GM23248 (cell line): ENCODE measurements around the gene AFF3. TPM values are rescaled to one million over a fixed set of nuclear protein-coding genes. Genes with fewer than 3 reads are reported as not detected.

Source experiments
- DNase-seq: peaks from one replicate; pipeline ENCODE4 v3.0.0-alpha.2; 2015
- H2AFZ ChIP-seq: fragments of 200-600 bp; sonication (generic); 2 replicates; pipeline ENCODE4 v1.6.1; 2016; ENCODE audit warnings: antibody characterized with exemption
- H3F3A ChIP-seq: fragments of 200-600 bp; sonication (generic); 2 replicates; pipeline ENCODE4 v1.6.1; 2016; ENCODE audit warnings: mild to moderate bottlenecking, antibody characterized with exemption, mixed run types; ENCODE audit not compliant: insufficient read depth
- H3K27ac ChIP-seq: fragments of 200-600 bp; sonication (generic); 2 replicates; pipeline ENCODE4 v1.5.1; 2016; ENCODE audit warnings: mild to moderate bottlenecking
- H3K27me3 ChIP-seq: fragments of 200-600 bp; sonication (generic); replicated peaks from 2 replicates; pipeline ENCODE4 v1.6.1; 2016; ENCODE audit warnings: mild to moderate bottlenecking; ENCODE audit not compliant: insufficient read depth
- H3K36me3 ChIP-seq: fragments of 200-600 bp; sonication (generic); 2 replicates; pipeline ENCODE4 v1.6.1; 2016; ENCODE audit warnings: low read depth, mild to moderate bottlenecking
- H3K4me1 ChIP-seq: fragments of 200-600 bp; sonication (generic); 2 replicates; pipeline ENCODE4 v1.6.1; 2016; ENCODE audit warnings: mild to moderate bottlenecking; ENCODE audit not compliant: insufficient read depth
- H3K4me2 ChIP-seq: fragments of 200-600 bp; sonication (generic); one replicate; pipeline ENCODE4 v1.6.1; 2016; ENCODE audit warnings: mild to moderate bottlenecking; ENCODE audit not compliant: unreplicated experiment
- H3K4me3 ChIP-seq: fragments of 200-600 bp; sonication (generic); 2 replicates; pipeline ENCODE4 v1.5.1; 2016; ENCODE audit warnings: mild to moderate bottlenecking
- H3K79me2 ChIP-seq: fragments of 200-600 bp; sonication (generic); 2 replicates; pipeline ENCODE4 v1.6.1; 2016; ENCODE audit warnings: mild to moderate bottlenecking; ENCODE audit not compliant: insufficient read depth
- H3K9ac ChIP-seq: fragments of 200-600 bp; sonication (generic); 2 replicates; pipeline ENCODE4 v1.6.1; 2016; ENCODE audit warnings: mild to moderate bottlenecking
- H3K9me2 ChIP-seq: fragments of 200-600 bp; sonication (generic); 2 replicates; pipeline ENCODE4 v1.6.1; 2016; ENCODE audit warnings: mixed run types, mild to moderate bottlenecking, moderate library complexity; ENCODE audit not compliant: insufficient read depth
- H3K9me3 ChIP-seq: fragments of 200-600 bp; sonication (generic); one replicate; pipeline ENCODE4 v1.6.1; 2017; ENCODE audit warnings: low read depth
- H4K20me1 ChIP-seq: fragments of 200-600 bp; sonication (generic); 2 replicates; pipeline ENCODE4 v1.6.0; 2016; ENCODE audit not compliant: insufficient read depth
- EZH2 ChIP-seq: fragments of 200-600 bp; sonication (generic); IDR thresholded peaks from 2 replicates; pipeline ENCODE4 v1.6.1; 2018; ENCODE audit warnings: antibody characterized with exemption, mild to moderate bottlenecking; ENCODE audit not compliant: insufficient read depth, poor library complexity, severe bottlenecking
- EZH2phosphoT487 ChIP-seq: fragments of 200-600 bp; sonication (generic); IDR thresholded peaks from 2 replicates; pipeline ENCODE4 v1.6.1; 2018; ENCODE audit warnings: antibody characterized with exemption, moderate library complexity, mild to moderate bottlenecking, low read depth; ENCODE audit not compliant: insufficient read depth
- WGBS, 2 experiments: methylation state at CpG; one replicate each; pipeline ENCODE4 v1.1.6; 2015 to 2017; ENCODE audit warnings: low lambda C conversion rate in 2 of 2, low coverage in 1 of 2; ENCODE audit errors: missing lambda C conversion rate in 2 of 2; 5-methylcytosine and 5-hydroxymethylcytosine counted together
- in situ Hi-C: fragments of 300-500 bp; cut with MboI; formaldehyde crosslinking; loops from 2 replicates; pipeline ENCODE4 v1.15.0; 2020
- polyA plus RNA-seq: library from polyadenylated mRNA; unstranded; fragments of >200 nt; fragmentation: Nextera tagmentation; extraction: Ambion mirVana; gene quantifications from 2 replicates; pipeline ENCODE4 v1.2.1, GENCODE V29; 2016
- total RNA-seq: library from RNA; depleted of rRNA; stranded (reverse); fragments of >200 nt; shearing (Covaris generic); gene quantifications from 2 replicates; pipeline ENCODE4 v1.2.3, GENCODE V29; 2014

AFF3 gene
- total and polyA plus RNA-seq, 2 experiments from 2014 or later: 0.56 to 0.86 TPM

DNA sequence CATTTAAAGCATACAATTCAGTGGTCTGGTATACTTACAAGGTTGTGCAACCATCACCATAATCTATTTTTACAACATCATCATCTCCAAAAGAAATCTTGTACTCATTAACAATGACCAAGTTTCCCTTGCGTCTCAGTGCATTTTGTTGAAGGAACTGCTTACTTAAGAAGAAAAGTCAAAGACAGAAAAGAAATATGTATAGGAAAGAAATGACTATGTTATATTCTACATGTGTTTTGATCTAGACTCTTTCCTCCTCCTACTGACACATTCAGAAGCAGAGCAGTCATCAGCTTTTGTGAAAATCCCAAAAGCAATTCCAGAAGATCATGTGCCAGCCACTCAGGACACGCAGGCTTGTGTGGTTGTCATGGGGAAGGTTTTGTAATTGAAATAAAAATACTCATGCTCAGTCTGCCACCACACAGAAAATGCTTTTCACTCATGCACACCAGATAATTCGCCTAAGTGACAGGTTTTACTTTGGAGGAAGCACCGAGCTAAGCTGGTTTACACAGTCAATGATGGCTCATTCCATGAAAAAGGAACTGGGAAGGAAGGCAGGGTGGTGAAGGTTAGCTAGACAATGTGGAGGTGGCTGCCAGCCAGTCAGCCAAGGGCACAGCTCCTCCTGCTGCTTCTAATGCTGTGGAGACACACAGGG lies 494.1 kb downstream of the AFF3 start:
- Histone ChIP-seq H4K20me1 (no peaks in the 10 kb centered on the region), H3K36me3 (no peaks in the 10 kb centered on the region), H3F3A (peaks cover 23% of the 10 kb centered on the region), H2AFZ (no peak overlapping the region), H3K9me2 (no peaks in the 10 kb centered on the region), H3K27me3 (no peaks in the 10 kb centered on the region), H3K9ac (peak overlapping the region; percentile 29; the same call in 1 of the 2 replicates), H3K4me2 (peak overlapping the region; percentile 12), H3K9me3 (no peaks in the 10 kb centered on the region), H3K27ac (peak overlapping the region; percentile 64), H3K4me1 (peaks cover 42% of the 10 kb centered on the region), H3K4me3 (no peak overlapping the region), H3K79me2 (no peaks in the 10 kb centered on the region)
- in situ Hi-C loops: no loop called here
- TF ChIP-seq EZH2phosphoT487 (no peak), EZH2 (no peak)
- peak; percentile 89 for DNase-seq
- 1 to 5% methylated on average over 4 of the region's 4 CpGs for WGBS, 2 experiments

DNA sequence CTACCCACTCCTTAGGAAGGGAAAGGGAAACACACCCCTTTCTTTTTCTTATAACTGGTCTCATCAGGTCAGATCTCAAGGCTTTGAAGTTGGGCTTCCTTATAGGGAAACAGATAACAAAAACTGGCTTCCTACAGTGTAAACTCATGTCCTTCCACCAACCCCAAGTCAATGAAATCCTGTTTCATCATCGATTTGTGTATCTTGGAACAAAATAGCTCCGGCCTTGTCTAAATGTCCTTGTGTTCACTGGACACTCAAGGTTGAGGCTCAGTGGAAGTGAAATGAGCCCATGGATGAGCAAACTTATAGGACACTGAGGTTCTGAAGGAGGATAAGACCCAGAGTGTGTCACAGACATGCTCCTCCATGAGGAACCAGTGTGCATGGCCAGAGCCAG lies 496.4 kb downstream of the AFF3 start:
- DNase-seq: no peak
- no peaks in the 10 kb centered on the region for H3K36me3 ChIP-seq
- in situ Hi-C loops: no loop called here
- H3K27ac ChIP-seq: no peak overlapping the region
- H3K4me3 ChIP-seq: no peak overlapping the region
- no peaks in the 10 kb centered on the region for H3K9me2 ChIP-seq
- peaks cover 20% of the 10 kb centered on the region for H3F3A ChIP-seq
- TF ChIP-seq EZH2phosphoT487 (no peak), EZH2 (no peak)
- no peak overlapping the region for H2AFZ ChIP-seq
- no peaks in the 10 kb centered on the region for H3K79me2 ChIP-seq
- peaks cover 29% of the 10 kb centered on the region for H3K4me1 ChIP-seq
- H3K9me3 ChIP-seq: no peaks in the 10 kb centered on the region
- no peaks in the 10 kb centered on the region for H3K27me3 ChIP-seq
- no peak overlapping the region for H3K4me2 ChIP-seq
- H4K20me1 ChIP-seq: no peaks in the 10 kb centered on the region
- H3K9ac ChIP-seq: no peak overlapping the region
- WGBS, 2 experiments: 87 to 94% methylated on average over 2 of the region's 2 CpGs

DNA sequence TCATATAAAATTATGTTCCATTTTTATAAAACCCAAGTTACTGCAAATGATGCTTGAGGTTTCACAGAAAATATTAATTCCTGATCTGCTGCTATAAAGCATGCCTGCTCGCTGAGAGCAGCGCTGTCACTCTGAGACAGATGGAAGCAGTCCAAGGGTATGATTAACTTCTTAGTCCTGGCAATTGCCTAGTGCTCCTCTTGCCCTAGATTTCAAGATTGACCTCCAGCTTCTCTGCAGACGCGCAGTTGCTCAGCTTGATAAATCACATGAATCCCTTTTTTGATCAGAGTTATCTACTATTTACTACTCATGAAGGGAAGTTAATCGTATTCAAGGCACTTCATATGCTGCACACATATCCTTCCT lies 498.0 kb downstream of the AFF3 start:
- DNase-seq: peak; percentile 81
- no peaks in the 10 kb centered on the region for H3K79me2 ChIP-seq
- H2AFZ ChIP-seq: no peak overlapping the region
- 4 to 6% methylated on average over 5 of the region's 5 CpGs for WGBS, 2 experiments
- peaks cover 18% of the 10 kb centered on the region for H3F3A ChIP-seq
- H4K20me1 ChIP-seq: no peaks in the 10 kb centered on the region
- H3K4me1 ChIP-seq: peaks cover 28% of the 10 kb centered on the region
- TF ChIP-seq EZH2phosphoT487 (no peak), EZH2 (no peak)
- no peaks in the 10 kb centered on the region for H3K36me3 ChIP-seq
- peak overlapping the region; percentile 7 for H3K4me2 ChIP-seq
- H3K27me3 ChIP-seq: no peaks in the 10 kb centered on the region
- in situ Hi-C loops: no loop called here
- no peak overlapping the region for H3K9ac ChIP-seq
- no peak overlapping the region for H3K27ac ChIP-seq
- no peak overlapping the region for H3K4me3 ChIP-seq
- no peaks in the 10 kb centered on the region for H3K9me3 ChIP-seq
- H3K9me2 ChIP-seq: no peaks in the 10 kb centered on the region

DNA sequence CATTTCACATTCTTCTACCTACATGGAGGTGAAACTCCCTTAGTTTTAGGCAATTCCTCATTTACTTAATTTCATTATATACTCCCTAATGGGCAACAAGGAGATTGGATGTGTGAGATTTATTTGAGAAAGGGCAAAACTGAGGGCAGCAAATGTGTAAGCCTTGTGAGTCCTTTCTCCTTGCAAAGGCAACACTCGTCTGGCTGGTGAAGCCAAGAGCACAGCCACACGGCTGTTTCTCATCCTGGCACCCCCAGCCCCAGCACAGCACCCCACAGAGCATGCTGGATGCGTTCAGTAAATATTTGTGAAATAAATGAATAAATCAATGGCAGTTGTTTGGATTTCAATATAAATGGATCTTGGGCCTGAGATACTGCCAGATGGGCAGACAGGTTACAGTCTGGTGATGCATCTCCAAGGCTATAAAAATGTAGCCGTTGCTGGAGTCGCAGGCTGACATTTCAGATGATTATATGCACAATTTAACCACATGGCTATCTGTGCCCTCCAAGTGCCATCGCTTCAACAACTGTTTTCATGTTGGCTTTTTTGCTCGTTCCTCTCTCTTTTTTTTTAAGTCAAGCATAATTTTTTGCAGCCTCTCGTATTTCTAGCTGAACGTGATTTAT lies 498.5 kb downstream of the AFF3 start:
- Histone ChIP-seq H3K79me2 (no peaks in the 10 kb centered on the region), H3K4me3 (no peak overlapping the region), H3K36me3 (no peaks in the 10 kb centered on the region), H3K9me3 (no peaks in the 10 kb centered on the region), H3K27ac (no peak overlapping the region), H3K9me2 (no peaks in the 10 kb centered on the region), H3K4me2 (peak overlapping the region; percentile 7), H3K4me1 (peaks cover 23% of the 10 kb centered on the region), H3F3A (peaks cover 13% of the 10 kb centered on the region), H3K9ac (no peak overlapping the region), H4K20me1 (no peaks in the 10 kb centered on the region), H3K27me3 (no peaks in the 10 kb centered on the region), H2AFZ (no peak overlapping the region)
- 28 to 30% methylated on average over 9 of the region's 9 CpGs for WGBS, 2 experiments
- no peak for DNase-seq
- TF ChIP-seq EZH2phosphoT487: no peak
- TF ChIP-seq EZH2: no peak
- in situ Hi-C loops: no loop called here
